Stimulated activated naive CD8-positive, alpha-beta T cell treated with anti-CD3 and anti-CD28 coated beads, Interleukin-15, amount 100 ng/mL, for 72 hours (primary cell): ENCODE measurements around the gene KRT86.
"Not testable (repeated sequence)": the region's sequence is repeated elsewhere in the genome, so short reads cannot be mapped to it uniquely, and the experiment has no call there.

Source experiments
- ATAC-seq: fragments of 150-1000 bp; cut with Tn5 transposase; 2 replicates; pipeline ENCODE4 v1.10.0; 2021; ENCODE audit warnings: mild to moderate bottlenecking, moderate library complexity
- DNase-seq, 2 donors: peaks; one replicate each; pipeline ENCODE4 v3.0.0; 2021 to 2022
- H3K27ac Mint-ChIP-seq, 2 donors: one replicate each; pipeline ENCODE4 v1.8.0; 2022; ENCODE audit warnings: mild to moderate bottlenecking in 2 of 2, mixed read lengths in 2 of 2, moderate library complexity in 2 of 2
- H3K27me3 Mint-ChIP-seq: one replicate; pipeline ENCODE4 v1.8.0; 2022; ENCODE audit warnings: mixed read lengths
- H3K4me1 Mint-ChIP-seq: one replicate; pipeline ENCODE4 v1.8.0; 2022; ENCODE audit warnings: mild to moderate bottlenecking, mixed read lengths
- H3K4me3 Mint-ChIP-seq, 2 donors: one replicate each; pipeline ENCODE4 v1.8.0; 2022; ENCODE audit warnings: mild to moderate bottlenecking in 2 of 2, mixed read lengths in 2 of 2, moderate library complexity in 1 of 2
- H3K9me3 Mint-ChIP-seq, 2 donors: one replicate each; pipeline ENCODE4 v1.8.0; 2022; ENCODE audit warnings: mixed read lengths in 2 of 2

KRT86 gene

GRCh38 chr12:52286857-52287785, 12.7 kb downstream of the KRT86 start:
- H3K4me3 Mint-ChIP-seq, DNase-seq, ATAC-seq, H3K9me3 Mint-ChIP-seq: not testable (repeated sequence)
- H3K27me3 Mint-ChIP-seq: peaks cover 33% of the 10 kb centered on the region
- H3K27ac Mint-ChIP-seq: peak overlapping the region in 1 of 2 donors; percentile 43
- peaks cover 16% of the 10 kb centered on the region for H3K4me1 Mint-ChIP-seq

GRCh38 chr12:52287816-52288805, 13.7 kb downstream of the KRT86 start:
- peaks cover 24% of the 10 kb centered on the region for H3K27me3 Mint-ChIP-seq
- ATAC-seq: peak; percentile 86
- H3K4me1 Mint-ChIP-seq: peaks cover 16% of the 10 kb centered on the region
- not testable (repeated sequence) for H3K4me3 Mint-ChIP-seq, DNase-seq, H3K9me3 Mint-ChIP-seq
- H3K27ac Mint-ChIP-seq: peak overlapping the region; percentile 19 to 85

GRCh38 chr12:52290483-52291134, 16.2 kb downstream of the KRT86 start:
- peaks cover 16% of the 10 kb centered on the region for H3K4me1 Mint-ChIP-seq
- not testable (repeated sequence) for ATAC-seq, H3K4me3 Mint-ChIP-seq, H3K9me3 Mint-ChIP-seq, DNase-seq, H3K27ac Mint-ChIP-seq
- peaks cover 24% of the 10 kb centered on the region for H3K27me3 Mint-ChIP-seq

GRCh38 chr12:52291267-52291935, 17.0 kb downstream of the KRT86 start, which contains the start of gene KRT81:
KRT81 (minus strand) TSS chr12:52291534; CDS start chr12:52291465, 69 bp downstream.
- no peaks in the 10 kb centered on the region for H3K9me3 Mint-ChIP-seq
- peaks cover 24% of the 10 kb centered on the region for H3K27me3 Mint-ChIP-seq
- no peak within 1 kb of the TSS for H3K27ac Mint-ChIP-seq
- H3K4me1 Mint-ChIP-seq: peaks cover 16% of the 10 kb centered on the region
- no peak within 1 kb of the TSS for H3K4me3 Mint-ChIP-seq
- DNase-seq: no peak
- no peak for ATAC-seq

GRCh38 chr12:52293926-52294325, 19.5 kb downstream of the KRT86 start:
- ATAC-seq (no peak), DNase-seq (no peak)
- Mint-ChIP-seq H3K4me1 (no peaks in the 10 kb centered on the region), H3K9me3 (no peaks in the 10 kb centered on the region), H3K4me3 (no peak overlapping the region), H3K27ac (peak overlapping the region in 1 of 2 donors; percentile 37), H3K27me3 (peaks cover 22% of the 10 kb centered on the region)

- H3K27ac Mint-ChIP-seq: no peak overlapping the region
- peaks cover 31% of the 10 kb centered on the region for H3K27me3 Mint-ChIP-seq
- H3K9me3 Mint-ChIP-seq: no peaks in the 10 kb centered on the region
- DNase-seq: no peak
- H3K4me3 Mint-ChIP-seq: no peak overlapping the region
- no peaks in the 10 kb centered on the region for H3K4me1 Mint-ChIP-seq
- ATAC-seq: peak; percentile 61
Observed at GRCh38 chr12:52294803-52295202, 20.4 kb downstream of the KRT86 start.

- Mint-ChIP-seq H3K4me1 (no peaks in the 10 kb centered on the region), H3K27ac (peak overlapping the region in 1 of 2 donors; percentile 11), H3K9me3 (no peaks in the 10 kb centered on the region), H3K27me3 (peaks cover 33% of the 10 kb centered on the region), H3K4me3 (no peak overlapping the region)
- ATAC-seq (no peak), DNase-seq (no peak)
Observed at GRCh38 chr12:52295663-52296062, 21.2 kb downstream of the KRT86 start.

- ATAC-seq (no peak), DNase-seq (no peak)
- peaks cover 28% of the 10 kb centered on the region for H3K27me3 Mint-ChIP-seq
- no peaks in the 10 kb centered on the region for H3K4me1 Mint-ChIP-seq
- H3K27ac Mint-ChIP-seq: no peak overlapping the region
- H3K4me3 Mint-ChIP-seq: no peak overlapping the region
- H3K9me3 Mint-ChIP-seq: no peaks in the 10 kb centered on the region
Observed at GRCh38 chr12:52296572-52297215, 22.2 kb downstream of the KRT86 start.

GRCh38 chr12:52298677-52299190, 24.3 kb downstream of the KRT86 start:
- H3K4me1 Mint-ChIP-seq: no peaks in the 10 kb centered on the region

GRCh38 chr12:52300796-52301691, 26.6 kb downstream of the KRT86 start:
- ATAC-seq: no peak
- Mint-ChIP-seq H3K4me1 (peaks cover 20% of the 10 kb centered on the region), H3K4me3 (no peak overlapping the region), H3K27ac (no peak overlapping the region), H3K9me3 (no peaks in the 10 kb centered on the region), H3K27me3 (peaks cover 40% of the 10 kb centered on the region)
- DNase-seq: no peak

More at GRCh38 chr12:52298677-52299190, 24.3 kb downstream of the KRT86 start:
- H3K9me3 Mint-ChIP-seq: no peaks in the 10 kb centered on the region
- no peak overlapping the region for H3K4me3 Mint-ChIP-seq
- peaks cover 26% of the 10 kb centered on the region for H3K27me3 Mint-ChIP-seq
- no peak overlapping the region for H3K27ac Mint-ChIP-seq
- DNase-seq (no peak), ATAC-seq (no peak)

- H3K4me1 Mint-ChIP-seq: peaks cover 21% of the 10 kb centered on the region
- ATAC-seq, H3K4me3 Mint-ChIP-seq, H3K27ac Mint-ChIP-seq, DNase-seq, H3K9me3 Mint-ChIP-seq: not testable (repeated sequence)
- H3K27me3 Mint-ChIP-seq: peaks cover 46% of the 10 kb centered on the region
Observed at GRCh38 chr12:52301721-52302120, 27.3 kb downstream of the KRT86 start.

GRCh38 chr12:52302242-52302914, 27.9 kb downstream of the KRT86 start:
- not testable (repeated sequence) for H3K4me3 Mint-ChIP-seq, ATAC-seq, H3K27ac Mint-ChIP-seq, DNase-seq, H3K9me3 Mint-ChIP-seq
- peaks cover 46% of the 10 kb centered on the region for H3K27me3 Mint-ChIP-seq
- peaks cover 21% of the 10 kb centered on the region for H3K4me1 Mint-ChIP-seq

- not testable (repeated sequence) for H3K4me3 Mint-ChIP-seq, H3K9me3 Mint-ChIP-seq, H3K27ac Mint-ChIP-seq
- DNase-seq: peak; percentile 31 to 37
- H3K27me3 Mint-ChIP-seq: peaks cover 54% of the 10 kb centered on the region
- peaks cover 34% of the 10 kb centered on the region for H3K4me1 Mint-ChIP-seq
- ATAC-seq: peak; percentile 84
Observed at GRCh38 chr12:52304941-52305411, 30.5 kb downstream of the KRT86 start.
